Muscle of leg (tissue), 11 donors: Measurements from ENCODE around the gene XCL2. TPM values are rescaled to one million over a fixed set of nuclear protein-coding genes. Genes with fewer than 3 reads are reported as not detected.

Source experiments
- DNase-seq: peaks from one replicate; pipeline ENCODE4 v3.0.0; 2013
- H3K27ac ChIP-seq: one replicate; pipeline ENCODE4 v1.5.1; 2013; ENCODE audit warnings: mild to moderate bottlenecking, low read length, control low read depth
- H3K27me3 ChIP-seq: one replicate; pipeline ENCODE4 v1.6.1; 2013; ENCODE audit warnings: low read length; ENCODE audit not compliant: control insufficient read depth, insufficient read depth
- H3K36me3 ChIP-seq: one replicate; pipeline ENCODE4 v1.6.1; 2013; ENCODE audit warnings: low read length; ENCODE audit not compliant: control insufficient read depth, insufficient read depth
- H3K4me1 ChIP-seq: one replicate; pipeline ENCODE4 v1.6.1; 2013; ENCODE audit warnings: low read length; ENCODE audit not compliant: control insufficient read depth, insufficient read depth
- H3K4me3 ChIP-seq: one replicate; pipeline ENCODE4 v1.5.1; 2013; ENCODE audit warnings: low read length, control low read depth
- H3K9me3 ChIP-seq: replicated peaks from 2 replicates; pipeline ENCODE4 v1.6.1; 2013; ENCODE audit warnings: low read depth, low read length; ENCODE audit not compliant: control insufficient read depth
- WGBS: methylation state at CpG from one replicate; pipeline ENCODE4 v1.1.5; 2013; ENCODE audit warnings: missing lambda C conversion rate; ENCODE audit not compliant: insufficient coverage; 5-methylcytosine and 5-hydroxymethylcytosine counted together
- polyA plus RNA-seq, 8 donors: library from polyadenylated mRNA; unstranded; fragments of 120-200 nt; gene quantifications; one replicate each; pipeline versions ENCODE4 v1.2.1 to v1.2.3, GENCODE V29; 2013; ENCODE audit warnings: inconsistent platforms in 1 of 8, low replicate concordance in 1 of 8; ENCODE audit not compliant: insufficient read length in 8 of 8, insufficient read depth in 1 of 8
- total RNA-seq: library from RNA; stranded (reverse); fragments of 120-200 nt; gene quantifications from one replicate; pipeline ENCODE4 v1.2.4, GENCODE V29; 2013

XCL2 gene
- total and polyA plus RNA-seq, 9 donors: 0.26 to 0.69 (median 0.35) TPM; not detected in 4

GRCh38 chr1:168518201-168518689, 25.6 kb downstream of the XCL2 start:
- Histone ChIP-seq H3K36me3 (no peaks in the 10 kb centered on the region), H3K9me3 (no peaks in the 10 kb centered on the region), H3K4me3 (no peak overlapping the region), H3K4me1 (no peaks in the 10 kb centered on the region), H3K27me3 (no peaks in the 10 kb centered on the region), H3K27ac (no peak overlapping the region)
- no peak for DNase-seq
- WGBS: no CpG with 5 or more reads among the region's 4 CpGs

GRCh38 chr1:168514455-168514854, 29.3 kb downstream of the XCL2 start:
- Histone ChIP-seq H3K27ac (no peak overlapping the region), H3K36me3 (no peaks in the 10 kb centered on the region)
- no CpG with 5 or more reads among the region's 2 CpGs for WGBS

GRCh38 chr1:168513656-168514404, 30.0 kb downstream of the XCL2 start:
- H3K27ac ChIP-seq: no peak overlapping the region
- H3K4me3 ChIP-seq: no peak overlapping the region
- H3K36me3 ChIP-seq: no peaks in the 10 kb centered on the region
- H3K9me3 ChIP-seq: no peaks in the 10 kb centered on the region
- no peaks in the 10 kb centered on the region for H3K27me3 ChIP-seq
- peak; percentile 36 for DNase-seq
- peaks cover 8% of the 10 kb centered on the region for H3K4me1 ChIP-seq
- WGBS: 48% methylated on average over 2 of the region's 9 CpGs

More at GRCh38 chr1:168514455-168514854, 29.3 kb downstream of the XCL2 start:
- no peaks in the 10 kb centered on the region for H3K9me3 ChIP-seq
- H3K4me3 ChIP-seq: no peak overlapping the region
- peaks cover 6% of the 10 kb centered on the region for H3K4me1 ChIP-seq
- DNase-seq: no peak
- no peaks in the 10 kb centered on the region for H3K27me3 ChIP-seq

- DNase-seq: no peak
- WGBS: 55% methylated on average over 12 of the region's 13 CpGs
- Histone ChIP-seq H3K27ac (no peak overlapping the region), H3K4me1 (peaks cover 8% of the 10 kb centered on the region), H3K36me3 (no peaks in the 10 kb centered on the region), H3K9me3 (no peaks in the 10 kb centered on the region), H3K27me3 (no peaks in the 10 kb centered on the region), H3K4me3 (no peak overlapping the region)
Measured at GRCh38 chr1:168512864-168513595, 30.8 kb downstream of the XCL2 start.

GRCh38 chr1:168509875-168510791, 33.7 kb downstream of the XCL2 start:
- H3K36me3 ChIP-seq: no peaks in the 10 kb centered on the region
- 73% methylated on average over 9 of the region's 13 CpGs for WGBS

GRCh38 chr1:168509210-168509609, 34.6 kb downstream of the XCL2 start:
- peaks cover 15% of the 10 kb centered on the region for H3K4me1 ChIP-seq
- H3K4me3 ChIP-seq: no peak overlapping the region
- no peaks in the 10 kb centered on the region for H3K36me3 ChIP-seq
- H3K27ac ChIP-seq: no peak overlapping the region
- no CpG with 5 or more reads among the region's 1 CpG for WGBS
- H3K9me3 ChIP-seq: no peaks in the 10 kb centered on the region
- DNase-seq: no peak
- H3K27me3 ChIP-seq: no peaks in the 10 kb centered on the region

More at GRCh38 chr1:168509875-168510791, 33.7 kb downstream of the XCL2 start:
- no peak overlapping the region for H3K4me3 ChIP-seq
- H3K9me3 ChIP-seq: no peaks in the 10 kb centered on the region
- no peak overlapping the region for H3K27ac ChIP-seq
- no peaks in the 10 kb centered on the region for H3K27me3 ChIP-seq
- H3K4me1 ChIP-seq: peaks cover 15% of the 10 kb centered on the region
- DNase-seq: no peak

GRCh38 chr1:168507828-168508227, 36.0 kb downstream of the XCL2 start:
- peaks cover 15% of the 10 kb centered on the region for H3K4me1 ChIP-seq
- no peaks in the 10 kb centered on the region for H3K27me3 ChIP-seq
- H3K9me3 ChIP-seq: no peaks in the 10 kb centered on the region
- H3K36me3 ChIP-seq: no peaks in the 10 kb centered on the region
- H3K27ac ChIP-seq: no peak overlapping the region
- no peak overlapping the region for H3K4me3 ChIP-seq
- WGBS: no CpG with 5 or more reads among the region's 4 CpGs
- DNase-seq: no peak

GRCh38 chr1:168507231-168507630, 36.6 kb downstream of the XCL2 start:
- peak; percentile 51 for DNase-seq
- Histone ChIP-seq H3K4me3 (no peak overlapping the region), H3K27me3 (no peaks in the 10 kb centered on the region), H3K36me3 (no peaks in the 10 kb centered on the region), H3K4me1 (peaks cover 15% of the 10 kb centered on the region), H3K27ac (no peak overlapping the region), H3K9me3 (no peaks in the 10 kb centered on the region)
- 54% methylated on average over 2 of the region's 3 CpGs for WGBS

GRCh38 chr1:168506204-168506819, 37.5 kb downstream of the XCL2 start:
- Histone ChIP-seq H3K4me3 (no peak overlapping the region), H3K27me3 (no peaks in the 10 kb centered on the region), H3K27ac (no peak overlapping the region), H3K36me3 (no peaks in the 10 kb centered on the region), H3K9me3 (no peaks in the 10 kb centered on the region), H3K4me1 (peaks cover 15% of the 10 kb centered on the region)
- WGBS: 84% methylated on average over 4 of the region's 6 CpGs
- no peak for DNase-seq
